HCT116 (cell line): Measurements from ENCODE around the gene LSM4. TPM values are rescaled to one million over a fixed set of nuclear protein-coding genes. Genes with fewer than 3 reads are reported as not detected.

Experiments
- ATF3 ChIP-seq: IDR thresholded peaks from 2 replicates; pipeline ENCODE4 v1.6.1; 2012
- CTCF ChIP-seq, 3 experiments: fragments of 200-600 bp in 1 of 3; sonication (generic) in 1 of 3; IDR thresholded peaks in 2 of 3; conservative IDR thresholded peaks in 1 of 3; 2 replicates each; pipeline ENCODE4 v1.5.1; 2012 to 2017; ENCODE audit warnings: low read depth in 2 of 3, low read length in 2 of 3, antibody characterized with exemption in 1 of 3, borderline replicate concordance in 1 of 3, control low read depth in 1 of 3, mild to moderate bottlenecking in 1 of 3, mixed read lengths in 1 of 3, mixed run types in 1 of 3, moderate library complexity in 1 of 3; ENCODE audit not compliant: insufficient read depth in 1 of 3
- POLR2A ChIP-seq: IDR thresholded peaks from 2 replicates; pipeline ENCODE4 v1.7.0; 2011; ENCODE audit warnings: borderline replicate concordance; ENCODE audit not compliant: insufficient read depth, insufficient read length; ENCODE audit errors: extremely low read depth
- POLR2AphosphoS5 ChIP-seq: IDR thresholded peaks from 2 replicates; pipeline ENCODE4 v1.6.1; 2011; ENCODE audit warnings: mild to moderate bottlenecking, low read depth, low read length, moderate library complexity
- REST ChIP-seq: IDR thresholded peaks from 2 replicates; pipeline ENCODE4 v1.6.1; 2012; ENCODE audit warnings: low read depth
- SIN3A ChIP-seq: IDR thresholded peaks from 2 replicates; pipeline ENCODE4 v1.6.1; 2012; ENCODE audit warnings: low read depth
- YY1 ChIP-seq: IDR thresholded peaks from 2 replicates; pipeline ENCODE4 v1.6.1; 2011; ENCODE audit warnings: low read length, low read depth, moderate library complexity, mild to moderate bottlenecking; ENCODE audit not compliant: insufficient replicate concordance; ENCODE audit errors: extremely low read depth
- total RNA-seq: library from RNA; stranded (reverse); gene quantifications from one replicate; pipeline ENCODE4 v1.2.1, GENCODE V29; 2021; ENCODE audit not compliant: unreplicated experiment

LSM4 gene
- total RNA-seq, 1 experiment from 2014 or later, result 400 TPM

GRCh38 chr19:18319591-18320135 is 3.2 kb downstream of the LSM4 start (continued):
- no peak for TF ChIP-seq CTCF (IDR thresholded peaks at IDR 0.05 in 2 of 3, conservative IDR thresholded peaks at IDR 0.05 in 1 of 3; ENCODE audit: borderline replicate concordance in 1 of 3, insufficient read depth in 1 of 3, low read depth in 2 of 3, low read length in 2 of 3)
- no peak for TF ChIP-seq YY1
- TF ChIP-seq POLR2AphosphoS5, result no peak
- no peak for TF ChIP-seq SIN3A
- TF ChIP-seq ATF3, result no peak
- TF ChIP-seq POLR2A, result no peak
- no peak for TF ChIP-seq REST
